Loucy (cell line): ENCODE results near the gene MDM2.

Source experiments
- H2AFZ ChIP-seq: fragments of 200-600 bp; sonication (generic); 2 replicates; pipeline ENCODE4 v1.6.0; 2016; ENCODE audit warnings: antibody characterized with exemption, mild to moderate bottlenecking, low read length, moderate library complexity
- H3F3A ChIP-seq: fragments of 200-600 bp; 2 replicates; pipeline ENCODE4 v1.6.0; 2016; ENCODE audit warnings: antibody characterized with exemption, low read depth, mild to moderate bottlenecking
- H3K27me3 ChIP-seq: fragments of 200-600 bp; sonication (generic); 2 replicates; pipeline ENCODE4 v1.6.1; 2014; ENCODE audit warnings: low read length, mild to moderate bottlenecking; ENCODE audit not compliant: insufficient read depth, poor library complexity, severe bottlenecking
- H3K36me3 ChIP-seq: fragments of 200-600 bp; sonication (generic); 2 replicates; pipeline ENCODE4 v1.6.1; 2016; ENCODE audit warnings: low read length; ENCODE audit not compliant: insufficient read depth
- H3K4me1 ChIP-seq: fragments of 200-600 bp; sonication (generic); 2 replicates; pipeline ENCODE4 v1.5.1; 2014; ENCODE audit warnings: low read length, mild to moderate bottlenecking; ENCODE audit not compliant: insufficient read depth, poor library complexity, severe bottlenecking
- H3K4me2 ChIP-seq: fragments of 200-600 bp; sonication (generic); 2 replicates; pipeline ENCODE4 v1.6.0; 2014; ENCODE audit warnings: antibody characterized with exemption, low read length, low read depth, mild to moderate bottlenecking; ENCODE audit not compliant: poor library complexity, severe bottlenecking
- H3K4me3 ChIP-seq: fragments of 200-600 bp; sonication (generic); 2 replicates; pipeline ENCODE4 v1.5.1; 2014; ENCODE audit warnings: low read length, mild to moderate bottlenecking, mixed read lengths; ENCODE audit not compliant: poor library complexity, severe bottlenecking
- H3K79me2 ChIP-seq: fragments of 200-600 bp; sonication (generic); 2 replicates; pipeline ENCODE4 v1.6.1; 2014; ENCODE audit warnings: low read length; ENCODE audit not compliant: insufficient read depth
- H3K9ac ChIP-seq: fragments of 200-600 bp; sonication (generic); 2 replicates; pipeline ENCODE4 v1.6.0; 2014; ENCODE audit warnings: mild to moderate bottlenecking, low read depth, low read length, moderate library complexity; ENCODE audit not compliant: poor library complexity, severe bottlenecking
- H3K9me2 ChIP-seq: fragments of 200-600 bp; sonication (generic); replicated peaks from 2 replicates; pipeline ENCODE4 v1.6.1; 2016; ENCODE audit warnings: low read depth, low read length, mixed read lengths
- H3K9me3 ChIP-seq: fragments of 200-600 bp; sonication (generic); 2 replicates; pipeline ENCODE4 v1.6.1; 2014; ENCODE audit warnings: mild to moderate bottlenecking, antibody characterized with exemption, low read length, low read depth; ENCODE audit not compliant: insufficient read depth
- H4K20me1 ChIP-seq: fragments of 200-600 bp; sonication (generic); 2 replicates; pipeline ENCODE4 v1.6.0; 2014; ENCODE audit warnings: antibody characterized with exemption, low read length, mild to moderate bottlenecking; ENCODE audit not compliant: insufficient read depth, poor library complexity, severe bottlenecking
- EZH2phosphoT487 ChIP-seq: fragments of 200-600 bp; IDR thresholded peaks from 2 replicates; pipeline ENCODE4 v1.6.1; 2018; ENCODE audit warnings: antibody characterized with exemption, mild to moderate bottlenecking, moderate library complexity, borderline replicate concordance
- TF ChIP-seq, protein P1 (sequence below): fragments of 200-600 bp; sonication (generic); conservative IDR thresholded peaks from 2 replicates; pipeline ENCODE4 v1.5.1; 2014; ENCODE audit warnings: mild to moderate bottlenecking, antibody characterized with exemption, low read length

The MDM2 gene

GRCh38 chr12:68765696-68766095 lies 42.3 kb upstream of the MDM2 start:
- Histone ChIP-seq H3K4me1 (peaks cover 5% of the 10 kb centered on the region), H2AFZ (no peak overlapping the region), H3K4me2 (no peak overlapping the region), H3K9ac (no peak overlapping the region), H3K27me3 (no peaks in the 10 kb centered on the region), H3F3A (no peaks in the 10 kb centered on the region), H3K9me3 (no peaks in the 10 kb centered on the region), H3K4me3 (no peak overlapping the region), H4K20me1 (no peaks in the 10 kb centered on the region), H3K36me3 (peaks cover 5% of the 10 kb centered on the region; the same call in 1 of the 2 replicates), H3K9me2 (no peaks in the 10 kb centered on the region), H3K79me2 (no peaks in the 10 kb centered on the region)
- no peak for TF ChIP-seq EZH2phosphoT487
- TF ChIP-seq, protein P1, sequence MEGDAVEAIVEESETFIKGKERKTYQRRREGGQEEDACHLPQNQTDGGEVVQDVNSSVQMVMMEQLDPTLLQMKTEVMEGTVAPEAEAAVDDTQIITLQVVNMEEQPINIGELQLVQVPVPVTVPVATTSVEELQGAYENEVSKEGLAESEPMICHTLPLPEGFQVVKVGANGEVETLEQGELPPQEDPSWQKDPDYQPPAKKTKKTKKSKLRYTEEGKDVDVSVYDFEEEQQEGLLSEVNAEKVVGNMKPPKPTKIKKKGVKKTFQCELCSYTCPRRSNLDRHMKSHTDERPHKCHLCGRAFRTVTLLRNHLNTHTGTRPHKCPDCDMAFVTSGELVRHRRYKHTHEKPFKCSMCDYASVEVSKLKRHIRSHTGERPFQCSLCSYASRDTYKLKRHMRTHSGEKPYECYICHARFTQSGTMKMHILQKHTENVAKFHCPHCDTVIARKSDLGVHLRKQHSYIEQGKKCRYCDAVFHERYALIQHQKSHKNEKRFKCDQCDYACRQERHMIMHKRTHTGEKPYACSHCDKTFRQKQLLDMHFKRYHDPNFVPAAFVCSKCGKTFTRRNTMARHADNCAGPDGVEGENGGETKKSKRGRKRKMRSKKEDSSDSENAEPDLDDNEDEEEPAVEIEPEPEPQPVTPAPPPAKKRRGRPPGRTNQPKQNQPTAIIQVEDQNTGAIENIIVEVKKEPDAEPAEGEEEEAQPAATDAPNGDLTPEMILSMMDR, result no peak

DNA sequence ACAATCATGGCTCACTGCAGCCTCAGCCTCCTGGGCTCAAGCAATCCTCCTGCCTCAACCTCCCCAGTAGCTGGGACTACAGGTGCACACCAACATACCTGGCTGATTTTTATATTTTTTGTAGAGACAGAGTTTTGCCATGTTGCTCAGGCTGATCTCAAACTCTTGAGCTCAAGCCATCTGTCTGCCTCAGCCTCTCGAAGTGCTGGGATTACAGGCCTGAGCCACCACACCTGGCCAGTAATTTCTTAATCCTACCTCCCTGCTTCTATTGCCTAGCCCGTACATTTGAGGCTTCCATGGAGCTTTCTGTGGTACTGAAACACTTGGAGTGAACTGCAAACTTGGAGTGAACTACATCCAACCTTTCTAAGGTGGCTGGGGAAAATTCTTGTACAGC lies 41.3 kb upstream of the MDM2 start:
- peaks cover 5% of the 10 kb centered on the region; the same call in 1 of the 2 replicates for H3K36me3 ChIP-seq

DNA sequence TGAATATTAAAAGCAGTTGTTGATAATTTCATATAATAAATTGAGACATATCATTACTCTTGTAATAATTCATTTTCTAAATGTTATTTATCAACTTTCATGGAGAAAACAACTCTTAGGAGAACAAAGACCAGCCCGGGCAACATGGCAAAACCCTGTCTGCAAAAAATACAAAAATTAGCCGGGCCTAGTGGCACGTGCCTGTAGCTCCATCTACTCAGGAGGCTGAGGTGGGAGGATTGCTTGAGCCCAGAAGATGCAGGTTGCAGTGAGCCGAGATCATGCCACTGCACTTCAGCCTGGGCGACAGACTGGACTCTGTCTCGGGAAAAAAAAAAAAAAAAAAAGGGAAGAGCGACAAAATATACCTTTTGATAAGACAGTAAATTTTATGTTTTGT lies 40.8 kb upstream of the MDM2 start:
- Histone ChIP-seq H2AFZ (no peak overlapping the region), H3K36me3 (peaks cover 5% of the 10 kb centered on the region; the same call in 1 of the 2 replicates), H3K9ac (no peak overlapping the region), H3K79me2 (no peaks in the 10 kb centered on the region), H3K4me2 (no peak overlapping the region), H3K9me3 (no peaks in the 10 kb centered on the region), H3K4me1 (no peaks in the 10 kb centered on the region), H3K27me3 (no peaks in the 10 kb centered on the region), H4K20me1 (no peaks in the 10 kb centered on the region), H3K4me3 (no peak overlapping the region), H3F3A (no peaks in the 10 kb centered on the region), H3K9me2 (no peaks in the 10 kb centered on the region)
- TF ChIP-seq, protein P1, result no peak
- no peak for TF ChIP-seq EZH2phosphoT487

More for the DNA sequence above, 41.3 kb upstream of the MDM2 start:
- Histone ChIP-seq H4K20me1 (no peaks in the 10 kb centered on the region), H3K9me3 (no peaks in the 10 kb centered on the region), H3K9ac (no peak overlapping the region), H3K79me2 (no peaks in the 10 kb centered on the region), H3F3A (no peaks in the 10 kb centered on the region), H3K4me1 (no peaks in the 10 kb centered on the region), H3K9me2 (no peaks in the 10 kb centered on the region), H3K4me2 (no peak overlapping the region), H3K27me3 (no peaks in the 10 kb centered on the region), H2AFZ (no peak overlapping the region), H3K4me3 (no peak overlapping the region)
- TF ChIP-seq, protein P1, result no peak
- no peak for TF ChIP-seq EZH2phosphoT487
